ENCODE data around the gene TMEM89. TPM values are rescaled to one million over a fixed set of nuclear protein-coding genes. Genes with fewer than 3 reads are reported as not detected.

The TMEM89 gene
- total and polyA plus RNA-seq, 2 experiments from 2014 or later = not detected

- TF ChIP-seq REST (IDR thresholded peaks at IDR 0.05; ENCODE audit: unreplicated experiment) = no peak
- TF ChIP-seq EZH2 (IDR thresholded peaks at IDR 0.05; ENCODE audit: low read depth, unreplicated experiment) = no peak
- no peak for TF ChIP-seq POLR2AphosphoS5 (IDR thresholded peaks at IDR 0.05; ENCODE audit: low read depth)
Observed at GRCh38 chr3:48573973-48574585, 47.5 kb downstream of the TMEM89 start (continued).

- H3K36me3 Mint-ChIP-seq (ENCODE audit: low read depth) = no peaks in the 10 kb centered on the region; the same call in 2 of the 3 replicates
- no peaks in the 10 kb centered on the region for H3K9me3 Mint-ChIP-seq
- Histone ChIP-seq H3K4me1 (ENCODE audit: insufficient read depth) (no peaks in the 10 kb centered on the region), H3K27ac (ENCODE audit: low read depth) (no peak overlapping the region), H3K9me2 (ENCODE audit: insufficient read depth) (no peaks in the 10 kb centered on the region), H2AFZ (no peak overlapping the region), H3K4me3 (no peak overlapping the region), H3K4me2 (no peak overlapping the region), H3K27me3 (ENCODE audit: insufficient read depth) (no peaks in the 10 kb centered on the region), H3K79me2 (replicated peaks; ENCODE audit: insufficient read depth) (no peaks in the 10 kb centered on the region), H4K20me1 (replicated peaks; ENCODE audit: insufficient read depth) (no peaks in the 10 kb centered on the region), H3K36me3 (ENCODE audit: insufficient read depth) (no peaks in the 10 kb centered on the region), H3F3A (replicated peaks; ENCODE audit: low read depth) (no peaks in the 10 kb centered on the region)
- DNase-seq (ENCODE audit: low spot score) = no peak
- no peak for ATAC-seq
- H3K27ac Mint-ChIP-seq = no peak overlapping the region
- no peaks in the 10 kb centered on the region for H3K4me1 Mint-ChIP-seq
- H3K27me3 Mint-ChIP-seq (ENCODE audit: insufficient read depth, low read depth, poor library complexity) = peaks cover 3% of the 10 kb centered on the region
- H3K4me3 Mint-ChIP-seq = no peak overlapping the region
- no peak for TF ChIP-seq ZNF331 (CRISPR knock-in tag; IDR thresholded peaks at IDR 0.05; ENCODE audit: low read depth)
- no peak for TF ChIP-seq STAT1 (IDR thresholded peaks at IDR 0.05; ENCODE audit: unreplicated experiment)
- no peak for TF ChIP-seq REST (IDR thresholded peaks at IDR 0.05; ENCODE audit: unreplicated experiment)
- TF ChIP-seq, protein P1, sequence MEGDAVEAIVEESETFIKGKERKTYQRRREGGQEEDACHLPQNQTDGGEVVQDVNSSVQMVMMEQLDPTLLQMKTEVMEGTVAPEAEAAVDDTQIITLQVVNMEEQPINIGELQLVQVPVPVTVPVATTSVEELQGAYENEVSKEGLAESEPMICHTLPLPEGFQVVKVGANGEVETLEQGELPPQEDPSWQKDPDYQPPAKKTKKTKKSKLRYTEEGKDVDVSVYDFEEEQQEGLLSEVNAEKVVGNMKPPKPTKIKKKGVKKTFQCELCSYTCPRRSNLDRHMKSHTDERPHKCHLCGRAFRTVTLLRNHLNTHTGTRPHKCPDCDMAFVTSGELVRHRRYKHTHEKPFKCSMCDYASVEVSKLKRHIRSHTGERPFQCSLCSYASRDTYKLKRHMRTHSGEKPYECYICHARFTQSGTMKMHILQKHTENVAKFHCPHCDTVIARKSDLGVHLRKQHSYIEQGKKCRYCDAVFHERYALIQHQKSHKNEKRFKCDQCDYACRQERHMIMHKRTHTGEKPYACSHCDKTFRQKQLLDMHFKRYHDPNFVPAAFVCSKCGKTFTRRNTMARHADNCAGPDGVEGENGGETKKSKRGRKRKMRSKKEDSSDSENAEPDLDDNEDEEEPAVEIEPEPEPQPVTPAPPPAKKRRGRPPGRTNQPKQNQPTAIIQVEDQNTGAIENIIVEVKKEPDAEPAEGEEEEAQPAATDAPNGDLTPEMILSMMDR (conservative IDR thresholded peaks at IDR 0.05; ENCODE audit: low read depth in 2 of 2) = no peak
- no peak for TF ChIP-seq ETS1 (IDR thresholded peaks at IDR 0.05)
- TF ChIP-seq POLR2AphosphoS5 (IDR thresholded peaks at IDR 0.05; ENCODE audit: low read depth) = no peak
- TF ChIP-seq CREB1 (CRISPR knock-in tag; IDR thresholded peaks at IDR 0.05; ENCODE audit: low read depth) = no peak
Observed at GRCh38 chr3:48572517-48572916, 49.1 kb downstream of the TMEM89 start.

Measured in GM23338 (cell line).